ENCODE data around the gene DDA1.

The DDA1 gene

GRCh38 chr19:17305517-17306284, 3.7 kb upstream of the DDA1 start, which contains the start of gene MRPL34:
Gene MRPL34 (plus strand): TSS chr19:17305872. CDS start chr19:17305893, 21 bp downstream.
- CTCF ChIA-PET: interaction anchor here (0.5 to 1.7 kb wide), 17 partner anchors 9 to 968 kb away, joined by 3 to 9 read pairs (median 4); partner anchors contain the start of genes ANO8 and IQCN
- H3K9me3 ChIP-seq (ENCODE audit: control insufficient read depth, insufficient read depth, low read depth, low read length): no peaks in the 10 kb centered on the region
- peaks cover 3% of the 10 kb centered on the region for H3K4me1 ChIP-seq (ENCODE audit: control insufficient read depth, insufficient read depth, low read length)
- POLR2A ChIA-PET: interaction anchor here (0.5 to 2.8 kb wide), 20 partner anchors 9 to 1012 kb away, joined by 3 to 28 read pairs (median 4); partner anchors contain the start of genes ANO8, BABAM1, NR2F6 and USE1
- H3K27ac ChIP-seq (ENCODE audit: extremely low read depth, low read depth, low read length): peak within 1 kb of the TSS; percentile 76
- peaks cover 0 to 11% of the 10 kb centered on the region in 2 experiments; a peak in 1 of 3 replicates for H3K36me3 ChIP-seq (ENCODE audit: control insufficient read depth in 2 of 2, insufficient read depth in 1 of 2, low read length in 2 of 2)
- H3K4me3 ChIP-seq (ENCODE audit: low read depth, low read length): peak within 1 kb of the TSS; percentile 83
- TF ChIP-seq MYNN (tag by site-specific recombination; IDR thresholded peaks at IDR 0.05; ENCODE audit: borderline replicate concordance): no peak
- TF ChIP-seq ZNF629 (tag by site-specific recombination; IDR thresholded peaks at IDR 0.05): peak; percentile 61; the same call in 1 of the 2 replicates
- TF ChIP-seq HIC1 (tag by site-specific recombination; IDR thresholded peaks at IDR 0.05): peak; percentile 99; the same call in 1 of the 2 replicates
- TF ChIP-seq ZNF510 (tag by site-specific recombination; IDR thresholded peaks at IDR 0.05; ENCODE audit: insufficient replicate concordance): no peak
- TF ChIP-seq ZBTB26 (tag by site-specific recombination; optimal IDR thresholded peaks at IDR 0.05): peak; percentile 65
- TF ChIP-seq ZNF513 (tag by site-specific recombination; IDR thresholded peaks at IDR 0.05): no peak
- peak; percentile 47; the same call in 1 of the 2 replicates for TF ChIP-seq ZBTB21 (tag by site-specific recombination; IDR thresholded peaks at IDR 0.05)
- TF ChIP-seq PRDM10 (tag by site-specific recombination; IDR thresholded peaks at IDR 0.05): peak; percentile 83
- no peak for TF ChIP-seq ZNF155 (tag by site-specific recombination; IDR thresholded peaks at IDR 0.05)
- TF ChIP-seq ZNF211 (tag by site-specific recombination; IDR thresholded peaks at IDR 0.05; ENCODE audit: low read depth): no peak
- TF ChIP-seq KLF7 (tag by site-specific recombination; IDR thresholded peaks at IDR 0.05; ENCODE audit: borderline replicate concordance): no peak
- peak; percentile 99 for TF ChIP-seq ZFP69B (tag by site-specific recombination; IDR thresholded peaks at IDR 0.05)
- TF ChIP-seq ZNF221 (tag by site-specific recombination; IDR thresholded peaks at IDR 0.05; ENCODE audit: borderline replicate concordance): no peak
- TF ChIP-seq PATZ1 (tag by site-specific recombination; IDR thresholded peaks at IDR 0.05): no peak; the same call in 1 of the 2 replicates
- TF ChIP-seq ZNF311 (tag by site-specific recombination; IDR thresholded peaks at IDR 0.05; ENCODE audit: borderline replicate concordance): no peak
- no peak for TF ChIP-seq ZNF398 (tag by site-specific recombination; IDR thresholded peaks at IDR 0.05)
- peak; percentile 97 for TF ChIP-seq GLIS1 (tag by site-specific recombination; IDR thresholded peaks at IDR 0.05)
- no peak for TF ChIP-seq ZNF266 (tag by site-specific recombination; IDR thresholded peaks at IDR 0.05; ENCODE audit: low read depth)
- peak; percentile 87 for TF ChIP-seq FEZF1 (tag by site-specific recombination; IDR thresholded peaks at IDR 0.05)

Measured in HEK293 (cell line).